ENCODE measurements around the gene GNG12. TPM values are rescaled to one million over a fixed set of nuclear protein-coding genes. Genes with fewer than 3 reads are reported as not detected.

GNG12 gene
- total RNA-seq, 1 experiment from 2014 or later = 224 TPM

GRCh38 chr1:67784545-67785186 is 48.6 kb downstream of the GNG12 start:
- Histone ChIP-seq H3K27me3 (no peaks in the 10 kb centered on the region), H3K4me3 (no peak overlapping the region)
- DNase-seq = no peak

DNA sequence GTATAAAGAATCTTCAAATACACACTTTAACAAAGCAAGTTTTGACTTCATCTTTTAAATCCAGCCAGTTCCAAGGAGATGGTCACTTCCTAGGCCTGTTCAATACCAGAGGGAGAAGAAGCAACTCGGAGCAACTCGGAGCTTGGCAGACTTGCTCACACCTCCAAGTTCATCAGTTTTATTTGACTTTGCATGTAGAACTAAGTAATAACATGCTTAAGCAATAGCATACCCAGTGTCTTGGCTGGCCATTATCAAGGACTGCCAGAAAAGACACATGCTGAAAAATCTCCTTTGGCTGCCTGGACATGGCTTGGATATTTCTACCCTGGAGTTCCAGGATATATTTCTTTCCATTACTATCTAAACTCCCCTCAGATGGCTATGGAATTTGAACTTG is 52.6 kb downstream of the GNG12 start:
- DNase-seq = no peak
- H3K9me3 ChIP-seq = no peaks in the 10 kb centered on the region
- peaks cover 16% of the 10 kb centered on the region for H3K36me3 ChIP-seq
- no peaks in the 10 kb centered on the region for H3K27me3 ChIP-seq
- no peak overlapping the region for H3K4me3 ChIP-seq

More at GRCh38 chr1:67784545-67785186, 48.6 kb downstream of the GNG12 start:
- no peaks in the 10 kb centered on the region for H3K9me3 ChIP-seq
- 0 out of 2 replicates have a peak, but pooled peaks cover 2% of the 10 kb centered on the region for H3K36me3 ChIP-seq

DNA sequence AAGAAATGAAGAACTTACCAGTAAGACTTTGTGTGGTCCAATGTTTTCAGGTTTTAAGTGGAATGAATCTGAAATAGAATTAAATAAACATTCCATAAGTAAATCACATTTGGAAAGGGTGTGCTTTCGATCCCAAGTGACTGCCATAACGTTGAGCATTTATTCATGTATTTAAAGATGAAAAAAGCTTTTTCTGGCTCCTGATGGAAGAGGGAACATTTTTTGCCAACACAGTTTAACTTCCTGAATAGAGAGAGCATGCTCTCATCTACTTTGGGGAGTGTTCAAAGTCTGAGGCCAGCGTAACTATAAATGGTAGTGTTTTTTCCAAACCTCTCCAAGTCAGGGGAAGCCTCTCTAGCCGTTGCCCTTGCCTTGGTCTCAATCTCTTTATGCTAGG is 55.8 kb downstream of the GNG12 start:
- H3K4me3 ChIP-seq = no peak overlapping the region

GRCh38 chr1:67777016-67777415 is 56.3 kb downstream of the GNG12 start:
- Histone ChIP-seq H3K4me3 (no peak overlapping the region), H3K36me3 (peaks cover 50% of the 10 kb centered on the region), H3K27me3 (no peaks in the 10 kb centered on the region), H3K9me3 (no peaks in the 10 kb centered on the region)
- DNase-seq = no peak

More for the DNA sequence above, 55.8 kb downstream of the GNG12 start:
- peaks cover 47% of the 10 kb centered on the region for H3K36me3 ChIP-seq
- DNase-seq = no peak
- no peaks in the 10 kb centered on the region for H3K9me3 ChIP-seq
- H3K27me3 ChIP-seq = no peaks in the 10 kb centered on the region

DNA sequence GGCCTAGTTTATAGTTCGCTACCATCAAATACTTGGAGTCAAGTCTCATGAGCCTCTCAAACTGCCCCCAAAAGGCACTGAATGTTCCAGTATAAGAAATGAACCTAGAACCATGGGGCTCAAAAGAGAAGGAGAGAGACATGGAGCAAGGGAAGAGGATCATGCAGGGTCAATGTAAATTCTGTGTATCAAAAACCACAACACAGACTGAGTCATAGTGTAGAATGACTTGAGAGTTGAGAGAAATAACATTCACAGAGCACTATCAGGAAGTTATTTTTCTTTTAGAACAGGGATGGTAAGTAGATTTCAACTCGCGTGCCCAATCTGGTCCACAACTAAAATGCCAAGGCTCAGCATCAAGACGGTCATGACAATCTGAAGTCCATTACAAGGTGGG is 59.8 kb downstream of the GNG12 start:
- Histone ChIP-seq H3K36me3 (peaks cover 61% of the 10 kb centered on the region), H3K27me3 (no peaks in the 10 kb centered on the region), H3K4me3 (no peak overlapping the region), H3K9me3 (no peaks in the 10 kb centered on the region)
- DNase-seq = no peak

- no peaks in the 10 kb centered on the region for H3K27me3 ChIP-seq
- H3K9me3 ChIP-seq = no peaks in the 10 kb centered on the region
- no peak overlapping the region for H3K4me3 ChIP-seq
- no peak for DNase-seq
- H3K36me3 ChIP-seq = peaks cover 67% of the 10 kb centered on the region
Observed at GRCh38 chr1:67771749-67772148, 61.5 kb downstream of the GNG12 start.

DNA sequence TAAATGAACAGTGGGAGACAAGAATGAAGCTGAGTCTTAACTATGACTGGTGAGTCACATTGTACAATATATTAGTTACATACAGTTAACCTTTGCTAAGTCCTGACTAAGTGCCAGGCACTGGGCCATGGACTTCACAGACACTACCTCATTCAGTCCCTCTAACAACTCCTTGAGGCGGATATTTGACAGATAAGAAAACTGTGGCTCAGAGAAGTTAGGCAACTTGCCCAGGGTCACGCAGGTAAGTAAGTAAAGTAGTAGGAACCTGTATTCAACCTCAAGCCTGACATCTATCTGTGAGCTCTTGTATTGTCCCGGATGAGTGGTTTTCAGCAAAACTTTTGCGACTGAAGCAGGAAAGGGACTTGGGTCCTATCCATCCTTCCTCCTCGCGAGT is 62.1 kb downstream of the GNG12 start:
- Histone ChIP-seq H3K9me3 (no peaks in the 10 kb centered on the region), H3K4me3 (no peak overlapping the region), H3K36me3 (peaks cover 63% of the 10 kb centered on the region), H3K27me3 (no peaks in the 10 kb centered on the region)
- peak; percentile 86 for DNase-seq

GRCh38 chr1:67769633-67770256 is 63.5 kb downstream of the GNG12 start:
- H3K27me3 ChIP-seq = no peaks in the 10 kb centered on the region
- H3K4me3 ChIP-seq = no peak overlapping the region
- H3K9me3 ChIP-seq = no peaks in the 10 kb centered on the region
- H3K36me3 ChIP-seq = peaks cover 51% of the 10 kb centered on the region
- DNase-seq = no peak

- Histone ChIP-seq H3K4me3 (no peak overlapping the region), H3K36me3 (peaks cover 49% of the 10 kb centered on the region)
- no peak for DNase-seq
Observed at GRCh38 chr1:67768480-67768879, 64.8 kb downstream of the GNG12 start.

DNA sequence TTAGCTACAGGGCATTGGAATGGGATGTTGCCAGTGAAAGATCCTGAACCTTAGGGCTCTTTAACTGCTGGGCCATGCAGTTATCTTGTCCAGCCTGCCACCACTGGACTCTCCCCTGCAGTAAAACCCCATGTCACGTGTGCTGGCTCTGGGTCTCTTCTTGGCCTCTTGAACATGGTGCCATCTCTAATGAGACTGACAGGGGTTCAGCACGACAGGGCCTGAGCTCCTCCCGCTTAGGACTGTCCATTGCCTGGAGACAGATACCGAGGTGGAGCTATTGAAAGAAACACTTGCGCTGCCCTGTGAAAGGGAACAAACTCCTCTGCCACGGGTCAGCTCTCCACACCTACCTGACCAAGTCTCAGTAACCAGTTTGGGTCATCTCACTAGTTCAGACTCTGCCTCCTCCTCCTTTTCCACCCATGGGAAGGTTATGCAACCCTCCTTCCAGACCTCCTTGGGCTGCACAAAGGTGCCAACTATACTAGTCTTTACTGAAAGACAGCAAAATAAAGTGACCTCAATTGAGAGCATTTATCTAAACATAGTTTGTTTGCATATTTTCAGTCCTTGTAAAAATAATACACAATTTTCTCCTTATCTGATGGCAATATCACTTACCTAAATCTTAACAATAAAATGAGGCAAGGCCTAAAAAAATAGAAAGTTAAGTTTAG is 66.0 kb downstream of the GNG12 start:
- DNase-seq = no peak
- H3K9me3 ChIP-seq = no peaks in the 10 kb centered on the region
- H3K36me3 ChIP-seq = peaks cover 41% of the 10 kb centered on the region
- no peak overlapping the region for H3K4me3 ChIP-seq
- no peaks in the 10 kb centered on the region for H3K27me3 ChIP-seq

More at GRCh38 chr1:67768480-67768879, 64.8 kb downstream of the GNG12 start:
- Histone ChIP-seq H3K27me3 (no peaks in the 10 kb centered on the region), H3K9me3 (no peaks in the 10 kb centered on the region)

GRCh38 chr1:67766141-67766978 is 66.9 kb downstream of the GNG12 start:
- DNase-seq = peak; percentile 88
- peaks cover 40% of the 10 kb centered on the region for H3K36me3 ChIP-seq
- no peaks in the 10 kb centered on the region for H3K27me3 ChIP-seq
- H3K9me3 ChIP-seq = no peaks in the 10 kb centered on the region
- H3K4me3 ChIP-seq = peak overlapping the region; percentile 7; the same call in 1 of the 2 replicates

DNA sequence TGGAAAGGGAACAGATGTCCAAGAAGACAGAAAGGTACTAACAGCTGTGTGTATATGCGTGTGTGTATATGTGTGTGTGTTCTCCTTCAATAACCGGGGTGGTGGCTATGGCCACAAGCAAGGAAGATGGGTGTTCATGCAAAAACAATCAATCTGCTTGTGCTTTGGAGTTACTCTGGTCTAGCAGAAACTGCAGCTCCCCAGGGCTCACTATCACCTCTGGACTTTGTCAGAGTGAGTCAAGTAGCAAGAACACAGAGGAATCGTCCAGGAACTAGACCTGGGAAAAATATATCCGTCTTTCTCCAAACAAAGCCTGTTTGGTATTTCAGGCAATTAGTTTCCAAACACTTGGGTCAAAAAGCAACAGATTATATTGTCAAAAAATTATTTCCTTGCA is 68.6 kb downstream of the GNG12 start:
- peaks cover 32% of the 10 kb centered on the region for H3K36me3 ChIP-seq
- DNase-seq = no peak
- no peaks in the 10 kb centered on the region for H3K27me3 ChIP-seq
- H3K4me3 ChIP-seq = no peak overlapping the region
- no peaks in the 10 kb centered on the region for H3K9me3 ChIP-seq

- no peaks in the 10 kb centered on the region for H3K9me3 ChIP-seq
- no peak overlapping the region for H3K4me3 ChIP-seq
- H3K27me3 ChIP-seq = no peaks in the 10 kb centered on the region
- DNase-seq = no peak
- H3K36me3 ChIP-seq = peaks cover 31% of the 10 kb centered on the region
Observed at GRCh38 chr1:67761730-67762129, 71.5 kb downstream of the GNG12 start.

GRCh38 chr1:67761091-67761490 is 72.2 kb downstream of the GNG12 start:
- no peak overlapping the region for H3K4me3 ChIP-seq
- no peak for DNase-seq
- peaks cover 33% of the 10 kb centered on the region for H3K36me3 ChIP-seq
- H3K9me3 ChIP-seq = no peaks in the 10 kb centered on the region
- no peaks in the 10 kb centered on the region for H3K27me3 ChIP-seq

DNA sequence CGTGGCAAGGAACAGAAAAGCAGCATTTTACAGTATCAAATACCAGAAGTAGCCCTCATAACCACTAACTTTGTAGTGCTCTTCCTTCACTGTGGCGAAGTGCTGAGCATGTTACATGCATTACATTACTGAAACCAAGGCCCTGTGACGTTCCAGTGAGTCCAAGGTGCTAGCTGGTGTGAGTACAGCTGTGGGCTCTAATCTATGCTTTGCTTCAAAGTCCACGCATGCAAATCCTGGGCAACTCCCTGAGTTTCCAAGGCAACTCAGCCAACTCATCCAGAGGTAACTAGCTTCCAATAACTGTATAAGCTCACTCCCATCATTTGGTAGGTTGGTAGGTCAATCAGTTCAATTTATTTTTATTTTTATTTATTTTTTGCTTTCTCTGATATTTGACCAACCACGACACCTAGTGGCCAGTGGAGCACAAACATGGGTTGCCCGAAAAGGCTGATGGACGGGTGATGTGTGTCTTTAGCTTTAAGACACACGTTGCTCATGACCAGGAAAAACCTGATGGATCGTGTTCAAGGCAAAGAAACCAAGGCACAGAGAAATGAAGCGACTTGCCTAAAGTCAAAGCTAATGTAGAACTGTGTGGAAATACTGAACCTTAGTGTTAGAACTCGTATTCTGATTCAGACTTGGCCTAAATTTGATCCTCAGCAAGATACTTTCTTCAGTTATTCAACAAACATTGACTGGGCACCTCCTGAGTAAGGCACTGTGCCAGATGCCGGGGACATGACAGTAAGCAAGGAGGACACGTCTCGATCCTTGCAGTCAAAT is 73.0 kb downstream of the GNG12 start:
- peak; percentile 27 for DNase-seq
- Histone ChIP-seq H3K36me3 (peaks cover 40% of the 10 kb centered on the region), H3K4me3 (no peak overlapping the region), H3K27me3 (no peaks in the 10 kb centered on the region), H3K9me3 (no peaks in the 10 kb centered on the region)

DNA sequence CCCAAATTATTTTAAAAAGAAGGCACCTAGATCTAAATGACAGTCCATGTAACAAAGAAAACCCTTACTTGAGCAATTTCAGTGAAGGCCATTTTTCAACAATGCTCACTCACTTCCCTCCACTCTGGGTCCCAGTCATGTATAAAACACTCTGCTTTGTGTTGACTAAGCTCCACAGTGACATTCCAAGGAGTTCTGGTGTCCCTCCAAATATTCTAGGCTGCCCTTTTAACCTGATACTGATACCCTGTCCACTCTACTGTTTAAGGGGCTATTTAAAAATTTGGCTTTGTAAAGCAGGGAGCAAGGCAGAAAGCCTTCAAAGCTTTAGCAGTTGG is 73.6 kb downstream of the GNG12 start:
- Histone ChIP-seq H3K36me3 (peaks cover 44% of the 10 kb centered on the region), H3K4me3 (no peak overlapping the region), H3K27me3 (no peaks in the 10 kb centered on the region), H3K9me3 (no peaks in the 10 kb centered on the region)
- DNase-seq = no peak
